GM18858 (cell line): ENCODE measurements around the gene FADS3.

Experiments
- ATAC-seq: cut with Tn5 transposase; IDR thresholded peaks from one replicate; pipeline ENCODE4 v1.9.1; 2021; ENCODE audit not compliant: unreplicated experiment

Gene FADS3

GRCh38 chr11:61914471-61915171 lies 23.3 kb upstream of the FADS3 start:
- ATAC-seq: no peak

GRCh38 chr11:61913699-61914395 lies 22.5 kb upstream of the FADS3 start:
- ATAC-seq: no peak

DNA sequence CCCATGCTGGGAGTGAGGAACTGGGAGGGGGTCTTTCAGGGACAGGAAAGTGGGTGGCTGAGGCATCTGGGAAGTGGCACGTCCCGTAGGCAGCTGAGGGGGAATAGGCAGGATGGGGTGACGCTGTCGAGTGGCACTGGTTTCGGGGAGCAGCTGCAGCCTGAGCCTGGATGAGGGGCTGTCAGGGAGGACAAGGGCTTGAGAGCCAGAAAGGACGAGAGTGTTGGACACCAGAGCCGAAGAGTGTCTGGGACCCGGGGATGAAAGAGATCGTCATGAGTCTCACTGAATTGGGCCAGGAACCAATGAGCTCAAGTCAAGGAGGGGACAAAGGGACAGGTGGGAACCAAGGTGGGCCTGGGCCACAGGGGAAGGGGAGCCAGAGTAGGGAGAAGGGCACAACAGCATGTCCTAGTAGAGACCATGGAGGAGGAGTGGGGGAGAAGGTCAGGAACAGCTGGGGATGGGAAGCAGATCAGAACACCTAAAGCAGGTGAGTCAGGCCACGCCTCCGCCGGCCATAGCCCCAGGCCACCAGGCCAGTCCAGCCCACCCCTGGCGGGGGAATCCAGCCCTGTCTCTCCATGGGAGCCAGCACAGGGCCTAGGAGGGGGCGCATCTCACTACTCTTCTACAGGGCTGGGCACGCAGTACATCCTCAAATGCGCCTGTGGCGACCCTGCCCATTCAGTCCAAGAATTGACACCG lies 21.8 kb upstream of the FADS3 start:
- no peak for ATAC-seq

GRCh38 chr11:61912530-61912898 lies 21.2 kb upstream of the FADS3 start:
- no peak for ATAC-seq

DNA sequence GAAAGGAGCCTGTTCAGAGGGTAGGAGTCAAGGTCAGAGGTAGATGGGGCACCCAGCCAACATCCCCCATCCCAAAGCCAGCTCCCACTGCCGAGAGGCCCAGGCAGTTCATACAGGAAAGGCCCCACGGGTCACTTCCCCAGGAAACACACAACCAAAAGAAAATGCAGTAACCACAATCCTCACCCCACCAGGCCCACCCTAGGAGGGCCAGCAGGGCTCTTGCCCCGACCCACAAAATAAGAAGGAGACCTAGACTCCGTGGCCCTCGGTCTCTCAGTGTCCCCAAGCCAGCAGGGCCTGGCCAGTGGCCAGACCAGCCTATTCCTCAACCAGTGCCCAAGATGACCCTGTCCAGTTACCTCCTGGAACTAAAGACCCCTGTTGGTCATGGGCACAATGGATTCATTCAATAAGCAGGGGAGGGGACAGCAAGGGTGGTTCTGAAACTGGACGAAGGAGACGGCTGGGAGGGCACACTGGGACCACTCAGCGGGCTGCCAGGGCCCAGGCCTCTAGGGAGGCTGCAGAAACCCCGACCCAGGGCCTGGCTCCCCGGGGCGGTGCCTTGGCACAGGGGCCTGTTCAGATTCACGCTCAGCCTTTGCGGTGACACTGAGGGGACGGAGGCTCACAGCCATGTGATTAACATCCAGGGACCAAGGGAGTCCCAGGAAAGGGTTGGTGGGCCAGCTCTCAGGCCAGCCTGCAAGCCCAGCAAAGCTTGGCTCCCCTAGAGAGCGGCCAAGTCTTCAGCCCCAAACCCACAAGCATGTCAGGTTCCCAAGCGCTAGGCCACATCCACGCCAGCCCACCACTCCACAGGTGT lies 20.6 kb upstream of the FADS3 start:
- no peak for ATAC-seq

DNA sequence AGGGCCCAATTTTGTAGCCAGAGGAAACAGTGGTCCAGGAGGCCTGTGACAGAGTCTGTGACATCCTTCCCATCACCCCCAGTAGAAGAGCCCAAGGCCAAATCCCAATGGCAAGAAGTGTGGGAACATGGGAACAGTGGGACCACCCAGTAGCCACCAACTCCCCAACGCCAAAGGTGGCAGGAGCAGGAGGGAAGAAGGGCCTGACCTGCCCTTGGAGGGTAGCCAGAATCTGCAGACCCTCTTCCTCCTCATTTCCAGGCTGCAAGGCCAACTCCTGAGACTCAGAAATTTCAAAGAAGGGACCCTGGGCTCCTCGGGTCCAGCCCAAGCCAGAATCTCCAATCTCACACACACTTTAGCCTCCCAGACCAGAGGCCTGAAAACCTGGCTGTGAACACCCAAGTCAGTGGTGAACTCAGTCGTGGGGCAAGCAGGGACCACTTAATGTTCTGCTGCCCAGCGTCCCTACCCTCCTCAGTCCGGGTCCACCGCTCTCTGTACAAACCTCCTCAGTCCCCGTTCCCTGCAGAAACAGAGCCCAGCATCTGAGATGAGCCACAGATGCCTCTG lies 19.9 kb upstream of the FADS3 start:
- no peak for ATAC-seq

DNA sequence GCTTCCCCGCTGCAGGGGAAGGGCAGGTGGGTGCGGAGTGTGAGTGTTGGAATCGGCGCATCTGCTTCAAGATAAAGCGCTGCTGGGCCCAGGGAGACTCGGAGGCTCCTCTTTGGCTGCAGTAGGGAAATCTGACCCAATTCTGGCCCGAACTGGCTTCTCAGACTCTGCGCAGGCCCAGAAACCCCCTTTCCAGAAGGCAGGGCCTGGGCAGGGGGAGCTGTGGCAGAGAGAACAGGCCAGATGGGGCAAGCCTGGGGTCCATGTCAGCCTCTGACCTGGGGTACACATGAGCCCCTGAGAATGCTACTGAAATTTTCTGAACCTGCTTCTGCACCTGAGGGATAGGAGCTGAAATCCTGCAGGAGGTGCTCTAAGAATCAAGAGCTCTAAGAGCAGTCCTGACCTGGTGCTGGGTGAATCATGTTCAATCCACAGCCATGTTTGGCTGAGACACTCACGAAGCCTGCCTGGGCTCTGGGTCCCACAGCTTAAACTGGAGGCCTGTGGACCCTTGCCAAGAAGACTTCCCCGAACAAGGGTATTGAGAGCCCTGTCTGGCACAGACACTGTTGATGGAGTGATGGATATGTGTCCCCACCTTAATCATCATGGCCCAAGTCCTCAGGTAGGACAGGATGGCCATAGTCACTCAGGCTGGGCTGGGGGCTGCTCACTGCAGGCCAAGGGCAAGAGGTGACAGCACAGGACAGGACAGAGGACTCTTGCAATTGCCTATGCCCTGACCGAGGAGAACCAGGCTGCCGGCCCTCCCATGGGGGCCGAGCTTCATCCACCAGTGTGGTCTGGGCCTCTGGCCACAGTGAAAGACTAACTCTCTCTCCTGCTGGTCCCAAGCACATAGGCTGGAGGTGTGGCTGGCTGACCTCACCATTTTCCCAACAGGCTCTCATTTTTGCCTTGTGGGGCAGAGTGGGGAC lies 19.1 kb upstream of the FADS3 start:
- no peak for ATAC-seq

- no peak for ATAC-seq
Measured at GRCh38 chr11:61908730-61909316, 17.5 kb upstream of the FADS3 start.

DNA sequence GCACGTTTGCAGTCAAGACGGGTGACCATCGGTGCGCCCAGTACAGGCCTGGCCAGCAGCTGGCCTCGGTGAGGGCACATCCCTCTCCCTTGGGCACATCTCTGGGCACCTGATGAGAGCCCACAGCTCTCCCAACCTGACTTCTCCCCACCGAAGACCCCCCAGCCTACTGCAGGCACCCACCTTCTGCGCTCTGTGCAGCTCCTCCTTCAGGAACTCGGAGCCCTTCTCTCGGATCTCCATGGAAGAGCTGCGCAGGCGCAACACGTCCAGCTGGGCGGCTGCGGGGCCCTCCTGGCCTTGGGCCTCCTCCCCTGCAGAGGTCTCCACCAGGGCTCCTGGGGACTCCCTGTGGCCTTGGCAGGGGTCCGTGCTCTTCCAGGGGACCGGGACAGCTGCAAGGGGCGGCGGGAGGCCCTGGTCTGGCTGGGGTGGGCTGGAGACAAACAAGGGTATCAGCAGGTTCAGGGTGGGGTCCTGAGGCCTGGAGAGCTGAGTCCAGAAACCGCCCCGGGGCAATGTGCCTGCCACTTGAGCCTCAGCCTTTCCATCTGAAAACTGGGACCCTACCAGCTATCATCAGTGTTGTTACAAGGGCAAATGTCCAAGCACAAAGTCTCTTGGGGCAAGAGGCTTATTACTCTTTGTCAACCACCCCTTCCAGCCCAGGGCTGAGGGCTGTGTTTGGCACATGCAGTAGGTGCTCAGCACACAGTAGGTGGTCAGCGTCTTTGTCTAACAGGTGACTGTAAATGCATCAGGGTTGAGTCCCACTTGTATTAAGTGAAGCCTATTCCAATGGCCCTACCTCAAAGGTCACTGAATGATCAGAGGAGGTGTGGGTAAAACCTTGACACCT lies 16.8 kb upstream of the FADS3 start:
- ATAC-seq: no peak

- ATAC-seq: no peak
Measured at GRCh38 chr11:61907282-61907681, 15.9 kb upstream of the FADS3 start.

DNA sequence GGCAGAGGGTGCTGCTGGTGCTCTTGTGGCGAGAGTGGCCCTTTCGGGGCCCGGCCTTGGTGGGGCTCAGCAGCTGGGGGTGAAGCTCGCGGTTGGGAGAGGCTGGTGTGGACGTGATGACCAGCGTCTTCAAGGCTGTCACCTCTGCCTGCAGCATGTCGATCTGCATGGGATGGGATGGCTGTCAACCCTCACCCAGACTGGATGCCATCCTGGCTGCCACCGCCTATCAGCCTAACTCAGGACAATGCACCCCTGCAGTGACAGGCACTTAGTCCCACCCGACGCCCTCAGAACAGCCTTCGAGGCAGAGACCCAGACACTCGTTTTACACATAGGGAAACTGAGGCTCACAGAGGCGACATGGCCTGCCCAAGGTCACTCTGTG lies 15.2 kb upstream of the FADS3 start:
- no peak for ATAC-seq

DNA sequence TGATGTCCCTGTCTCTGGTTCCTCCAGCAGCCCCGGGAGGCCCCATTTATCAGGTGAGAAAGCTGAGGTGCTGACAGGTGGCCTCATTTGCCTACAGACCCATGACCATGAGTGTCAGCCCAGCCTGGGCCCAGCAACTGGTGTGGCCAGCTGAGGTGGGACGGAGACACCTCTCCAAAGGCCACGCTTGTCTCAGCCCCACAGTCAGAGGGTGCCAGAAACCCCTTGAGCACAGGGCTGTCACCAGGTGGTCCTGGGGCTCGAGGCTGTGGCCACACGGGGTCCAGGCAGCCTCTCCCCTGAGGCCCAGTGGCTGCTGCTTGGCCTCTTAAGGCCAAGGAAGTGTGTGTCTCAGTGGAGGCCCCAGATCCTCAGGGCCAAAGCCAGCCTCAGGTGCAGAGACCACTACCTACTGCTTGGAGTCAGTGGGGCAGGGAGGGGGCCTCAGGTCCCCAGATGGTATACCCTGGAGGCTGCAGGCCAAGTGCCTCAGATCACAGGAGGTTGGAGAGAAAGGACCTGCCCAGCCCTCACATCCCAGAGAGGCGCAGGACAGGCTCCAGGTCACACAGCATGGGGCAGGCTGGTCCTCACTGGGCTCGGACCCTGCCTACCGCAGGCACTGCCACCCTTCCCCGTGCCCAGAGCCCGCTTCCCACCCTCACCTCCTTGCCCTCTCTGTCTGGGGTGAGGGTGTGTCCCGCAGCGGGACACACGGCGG lies 14.6 kb upstream of the FADS3 start:
- no peak for ATAC-seq

DNA sequence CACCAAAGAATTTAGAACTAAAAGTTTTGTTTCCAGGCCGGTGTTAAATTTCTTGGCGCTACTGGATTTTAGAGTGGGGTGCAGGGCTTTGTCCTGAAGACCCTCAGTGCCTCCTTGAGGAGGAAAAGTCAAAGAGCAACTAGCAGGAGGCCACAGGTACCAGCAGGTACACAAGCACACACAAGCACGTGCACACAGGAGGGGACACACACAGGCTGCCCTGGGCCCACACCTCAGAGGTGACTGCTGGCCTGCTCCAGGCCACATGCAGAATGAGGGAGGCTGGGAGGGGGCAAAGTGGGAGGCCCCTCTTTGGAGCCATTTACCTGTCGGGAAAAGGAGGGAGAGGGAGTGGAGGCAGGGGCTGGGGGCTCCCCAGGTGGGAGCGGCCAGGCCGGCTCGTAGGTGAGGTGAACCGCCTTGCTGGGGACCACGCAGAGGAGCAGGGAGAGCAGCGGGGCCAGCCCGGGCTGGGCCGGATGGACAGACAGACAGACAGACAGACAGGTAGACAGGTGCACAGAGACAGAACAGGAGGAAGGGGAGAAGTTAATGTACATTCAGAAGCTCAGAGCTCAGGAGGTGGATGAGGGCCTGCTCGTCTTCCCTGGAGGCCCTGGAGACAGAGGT lies 13.8 kb upstream of the FADS3 start:
- ATAC-seq: no peak

DNA sequence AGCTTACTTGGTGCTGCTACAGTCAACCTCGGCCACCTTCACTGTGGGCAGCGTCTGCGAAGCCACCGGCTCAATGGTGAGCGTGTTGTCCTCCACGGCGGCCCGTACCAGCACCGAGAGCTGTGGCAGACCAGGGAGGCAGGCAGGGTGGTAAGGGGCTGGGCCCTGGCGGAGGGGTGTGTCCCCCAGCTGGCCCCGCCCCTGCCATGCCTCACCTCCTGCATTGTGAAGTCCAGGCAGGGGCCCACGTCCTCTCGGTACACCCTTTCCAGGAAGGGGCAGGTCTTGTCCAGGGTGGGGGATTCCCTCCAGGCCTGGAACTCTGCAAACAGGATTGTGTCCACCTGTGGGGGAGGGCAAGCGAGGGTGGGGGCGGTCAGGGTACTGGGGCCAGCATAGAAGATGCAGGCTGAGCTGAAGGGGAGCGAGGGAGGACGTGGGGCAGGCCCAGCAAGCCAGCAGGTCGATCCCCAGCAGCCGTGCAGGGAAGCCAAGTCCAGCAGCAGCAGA lies 13.2 kb upstream of the FADS3 start:
- no peak for ATAC-seq

DNA sequence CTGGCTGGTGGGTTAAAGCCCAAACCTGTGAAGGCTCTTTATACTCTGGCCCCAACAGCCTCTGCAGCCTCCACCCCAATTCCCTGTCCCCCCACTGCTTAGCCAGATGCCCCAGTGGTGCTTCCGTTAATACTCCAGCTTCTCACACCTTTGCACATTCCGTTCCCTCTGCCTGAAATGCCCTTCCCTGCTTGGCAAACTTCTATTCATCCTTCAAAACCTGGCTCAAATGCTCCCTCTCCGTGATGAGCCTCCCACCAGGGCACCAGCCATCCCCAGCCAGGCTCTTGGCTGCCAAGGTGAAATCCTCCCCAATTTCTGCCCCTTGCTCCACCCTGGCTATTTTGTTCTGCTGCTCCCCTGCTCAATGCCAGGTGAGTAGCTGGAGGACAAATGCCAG lies 12.5 kb upstream of the FADS3 start:
- no peak for ATAC-seq

- no peak for ATAC-seq
Measured at GRCh38 chr11:61902313-61902712, 11.0 kb upstream of the FADS3 start.

DNA sequence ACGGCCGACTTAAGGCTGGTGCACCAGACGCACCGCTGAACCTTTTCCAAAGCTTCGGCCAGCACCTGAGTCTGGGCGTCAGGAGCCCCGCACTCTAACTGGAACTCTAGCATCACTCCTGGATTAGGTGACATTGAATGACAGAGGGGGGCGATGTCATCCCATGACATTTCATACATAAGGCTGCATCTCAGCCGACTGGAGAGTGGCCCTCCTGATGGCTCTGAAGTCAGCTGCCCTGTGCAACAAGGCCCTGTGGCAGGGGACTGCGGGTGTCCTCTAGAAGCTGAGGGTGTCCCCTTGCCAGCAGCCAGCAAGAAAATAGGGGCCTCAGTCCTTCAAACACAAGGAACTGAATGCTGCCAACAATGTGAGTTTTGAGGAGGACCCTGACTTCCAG lies 10.1 kb upstream of the FADS3 start:
- ATAC-seq: no peak
